ENCODE results near the gene CCSAP. TPM values are rescaled to one million over a fixed set of nuclear protein-coding genes. Genes with fewer than 3 reads are reported as not detected.
A peak's percentile ranks its signal among the peaks of the same experiment; 100 is the strongest.

The CCSAP gene
- total and polyA plus RNA-seq, 12 donors: 0.91 to 4.7 (median 2.9) TPM

GRCh38 chr1:229381234-229381633 is 38.4 kb upstream of the CCSAP start:
- DNase-seq (peak in 1 of 2 donors; percentile 25), ATAC-seq (peak in 7 of 8 donors; percentile 43 to 80 (median 67))
- Histone ChIP-seq H3K27me3 (peaks cover 0 to 7% (median 3%) of the 10 kb centered on the region in 7 donors), H3K4me3 (no peak overlapping the region), H3K4me1 (peaks cover 0 to 8% (median 0%) of the 10 kb centered on the region in 9 donors), H3K9me3 (no peaks in the 10 kb centered on the region), H3K36me3 (no peaks in the 10 kb centered on the region), H3K27ac (no peak overlapping the region)
- 47 to 55% methylated on average over 8 of the region's 8 CpGs for WGBS, 2 donors
- intact Hi-C loops (cut with DNase I): no loop called here
- TF ChIP-seq CTCF (IDR thresholded peaks at IDR 0.05): peak in 4 of 9 donors; percentile 17 to 43 (median 33)

- Histone ChIP-seq H3K36me3 (no peaks in the 10 kb centered on the region), H3K9me3 (no peaks in the 10 kb centered on the region), H3K4me3 (no peak overlapping the region), H3K27ac (no peak overlapping the region), H3K4me1 (peaks cover 0 to 8% (median 0%) of the 10 kb centered on the region in 9 donors), H3K27me3 (peaks cover 0 to 7% (median 3%) of the 10 kb centered on the region in 7 donors)
- ATAC-seq: peak in 1 of 8 donors; percentile 5
- TF ChIP-seq CTCF (IDR thresholded peaks at IDR 0.05): no peak
- DNase-seq: no peak
- WGBS, 2 donors: 63 to 64% methylated on average over 14 of the region's 14 CpGs
- intact Hi-C loops (cut with DNase I): no loop called here
These were observed 37.8 kb upstream of the CCSAP start for GRCh38 chr1:229380536-229381160.

GRCh38 chr1:229379846-229380245 is 37.0 kb upstream of the CCSAP start:
- Histone ChIP-seq H3K36me3 (no peaks in the 10 kb centered on the region), H3K27ac (no peak overlapping the region)

More at GRCh38 chr1:229379846-229380245, 37.0 kb upstream of the CCSAP start:
- DNase-seq (no peak), ATAC-seq (no peak)
- Histone ChIP-seq H3K27me3 (peaks cover 0 to 7% (median 3%) of the 10 kb centered on the region in 7 donors), H3K9me3 (no peaks in the 10 kb centered on the region), H3K4me1 (peaks cover 0 to 8% (median 0%) of the 10 kb centered on the region in 9 donors), H3K4me3 (no peak overlapping the region)
- intact Hi-C loops (cut with DNase I): loop anchor here in 2 of 10 donors (10.0 kb wide), 1 partner anchor 85 kb away; no protein-coding TSS in a partner anchor
- 48 to 51% methylated on average over 5 of the region's 5 CpGs for WGBS, 2 donors
- TF ChIP-seq CTCF (IDR thresholded peaks at IDR 0.05): no peak
